CD4-positive, alpha-beta T cell (primary cell): ENCODE data around the gene CAPN9. TPM values are rescaled to one million over a fixed set of nuclear protein-coding genes. Genes with fewer than 3 reads are reported as not detected.

Experiments
- ATAC-seq: fragments of 200-7000 bp; cut with Tn5 transposase; one replicate; pipeline ENCODE4 v1.10.0; 2022; ENCODE audit warnings: mild to moderate bottlenecking; ENCODE audit not compliant: poor library complexity
- CTCF ChIA-PET: fragments of 350-600 bp; sonication (Branson Sonifier 250); formaldehyde crosslinking; loops from one replicate; lab custom pipeline; 2021; ENCODE audit warnings: antibody characterized with exemption, inconsistent platforms; lab: Charles Lee
- POLR2A ChIA-PET: fragments of 350-600 bp; sonication (Branson Sonifier 250); formaldehyde crosslinking; loops from one replicate; lab custom pipeline; 2021; ENCODE audit warnings: antibody characterized with exemption, inconsistent platforms; lab: Charles Lee
- DNase-seq, 14 experiments: peaks; one replicate each; pipeline ENCODE4 v3.0.0-alpha.2; 2013 to 2020; ENCODE audit warnings: mixed read lengths in 2 of 14
- H3K27ac ChIP-seq, 2 donors: one replicate each; pipeline versions ENCODE4 v1.5.1 to v1.7.0; 2013; ENCODE audit warnings: low read length in 2 of 2, low read depth in 1 of 2, mild to moderate bottlenecking in 1 of 2
- H3K27me3 ChIP-seq, 2 experiments: 1 replicate in 1 of 2; 2 replicates in 1 of 2; pipeline versions ENCODE4 v1.6.1 to v1.7.0; 2013; ENCODE audit warnings: low read length in 2 of 2, control low read depth in 1 of 2, mild to moderate bottlenecking in 1 of 2, moderate library complexity in 1 of 2; ENCODE audit not compliant: insufficient read depth in 2 of 2, control insufficient read depth in 1 of 2
- H3K36me3 ChIP-seq: one replicate; pipeline ENCODE4 v1.6.1; 2013; ENCODE audit warnings: low read length, control low read depth; ENCODE audit not compliant: insufficient read depth
- H3K4me1 ChIP-seq: one replicate; pipeline ENCODE4 v1.6.1; 2013; ENCODE audit warnings: low read length, control low read depth; ENCODE audit not compliant: insufficient read depth
- H3K4me3 ChIP-seq: one replicate; pipeline ENCODE4 v1.5.1; 2013; ENCODE audit warnings: mild to moderate bottlenecking, low read length, moderate library complexity
- H3K9me3 ChIP-seq, 2 experiments: 1 replicate in 1 of 2; 2 replicates in 1 of 2; pipeline versions ENCODE4 v1.6.1 to v1.7.0; 2013; ENCODE audit warnings: low read length in 2 of 2, mild to moderate bottlenecking in 2 of 2, control low read depth in 1 of 2, moderate library complexity in 1 of 2; ENCODE audit not compliant: control insufficient read depth in 1 of 2, insufficient read depth in 1 of 2
- H3K27ac Mint-ChIP-seq: one replicate; pipeline ENCODE4 v1.8.0; 2020; ENCODE audit warnings: mixed read lengths
- H3K27me3 Mint-ChIP-seq: one replicate; pipeline ENCODE4 v1.8.0; 2021; ENCODE audit warnings: mixed read lengths
- H3K36me3 Mint-ChIP-seq: one replicate; pipeline ENCODE4 v1.8.0; 2021; ENCODE audit warnings: low read depth, mixed read lengths
- H3K4me1 Mint-ChIP-seq: one replicate; pipeline ENCODE4 v1.8.0; 2021; ENCODE audit warnings: low read depth, mixed read lengths
- H3K4me3 Mint-ChIP-seq: one replicate; pipeline ENCODE4 v1.8.0; 2020; ENCODE audit warnings: mild to moderate bottlenecking, mixed read lengths
- H3K9me3 Mint-ChIP-seq: one replicate; pipeline ENCODE4 v1.8.0; 2020; ENCODE audit warnings: mixed read lengths
- intact Hi-C, 2 experiments: fragments of 100-400 bp; cut with DNase I in 1 of 2; cut with micrococcal nuclease in 1 of 2; formaldehyde crosslinking; loops; one replicate each; pipeline versions ENCODE4 v1.15.1 to v1.9.0; 2023 to 2025; cut with DNase I, micrococcal nuclease
- total RNA-seq, 174 experiments: library from RNA in 2 of 174; stranded (reverse) in 2 of 174; gene quantifications; one replicate each; pipeline ENCODE4 v1.2.3 and lab custom pipeline; 2021 to 2026
- TF ChIP-seq, protein P1 (sequence below): fragments of 200-600 bp; IDR thresholded peaks from one replicate; pipeline ENCODE4 v1.8.0; 2022; ENCODE audit warnings: antibody characterized with exemption, mild to moderate bottlenecking

CAPN9 gene
- total RNA-seq, 2 experiments from 2014 or later: not detected

GRCh38 chr1:230808281-230808872, 61.2 kb downstream of the CAPN9 start:
- TF ChIP-seq, protein P1, sequence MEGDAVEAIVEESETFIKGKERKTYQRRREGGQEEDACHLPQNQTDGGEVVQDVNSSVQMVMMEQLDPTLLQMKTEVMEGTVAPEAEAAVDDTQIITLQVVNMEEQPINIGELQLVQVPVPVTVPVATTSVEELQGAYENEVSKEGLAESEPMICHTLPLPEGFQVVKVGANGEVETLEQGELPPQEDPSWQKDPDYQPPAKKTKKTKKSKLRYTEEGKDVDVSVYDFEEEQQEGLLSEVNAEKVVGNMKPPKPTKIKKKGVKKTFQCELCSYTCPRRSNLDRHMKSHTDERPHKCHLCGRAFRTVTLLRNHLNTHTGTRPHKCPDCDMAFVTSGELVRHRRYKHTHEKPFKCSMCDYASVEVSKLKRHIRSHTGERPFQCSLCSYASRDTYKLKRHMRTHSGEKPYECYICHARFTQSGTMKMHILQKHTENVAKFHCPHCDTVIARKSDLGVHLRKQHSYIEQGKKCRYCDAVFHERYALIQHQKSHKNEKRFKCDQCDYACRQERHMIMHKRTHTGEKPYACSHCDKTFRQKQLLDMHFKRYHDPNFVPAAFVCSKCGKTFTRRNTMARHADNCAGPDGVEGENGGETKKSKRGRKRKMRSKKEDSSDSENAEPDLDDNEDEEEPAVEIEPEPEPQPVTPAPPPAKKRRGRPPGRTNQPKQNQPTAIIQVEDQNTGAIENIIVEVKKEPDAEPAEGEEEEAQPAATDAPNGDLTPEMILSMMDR: no peak
- Histone ChIP-seq H3K27me3 (no peaks in the 10 kb centered on the region), H3K36me3 (no peaks in the 10 kb centered on the region), H3K4me3 (no peak overlapping the region), H3K9me3 (peaks cover 0 to 13% of the 10 kb centered on the region in 2 experiments), H3K27ac (no peak overlapping the region), H3K4me1 (no peaks in the 10 kb centered on the region)
- H3K9me3 Mint-ChIP-seq: peaks cover 15% of the 10 kb centered on the region
- ATAC-seq (no peak), DNase-seq (no peak)
- POLR2A ChIA-PET: no interaction called here
- no peaks in the 10 kb centered on the region for H3K4me1 Mint-ChIP-seq
- CTCF ChIA-PET: interaction anchor here (0.9 kb wide), 1 partner anchor 9 kb away, joined by 5 read pairs; no protein-coding TSS in a partner anchor
- H3K27ac Mint-ChIP-seq: no peak overlapping the region
- H3K4me3 Mint-ChIP-seq: no peak overlapping the region
- intact Hi-C loops: loop anchor here in 1 of 2 experiments (10.0 kb wide), 1 partner anchor 296 kb away; no protein-coding TSS in a partner anchor
- no peaks in the 10 kb centered on the region for H3K36me3 Mint-ChIP-seq
- peaks cover 10% of the 10 kb centered on the region for H3K27me3 Mint-ChIP-seq

GRCh38 chr1:230809256-230809990, 62.2 kb downstream of the CAPN9 start:
- TF ChIP-seq, protein P1: no peak
- no peak overlapping the region for H3K27ac ChIP-seq
- H3K27ac Mint-ChIP-seq: no peak overlapping the region
- no peak for DNase-seq
- peaks cover 10% of the 10 kb centered on the region for H3K27me3 Mint-ChIP-seq
- H3K9me3 ChIP-seq: peaks cover 0 to 14% of the 10 kb centered on the region in 2 experiments
- no peaks in the 10 kb centered on the region for H3K36me3 ChIP-seq
- H3K4me3 ChIP-seq: no peak overlapping the region
- H3K4me1 Mint-ChIP-seq: no peaks in the 10 kb centered on the region
- peaks cover 20% of the 10 kb centered on the region for H3K9me3 Mint-ChIP-seq
- no peaks in the 10 kb centered on the region for H3K4me1 ChIP-seq
- intact Hi-C loops: loop anchor here in 1 of 2 experiments (10.0 kb wide), 1 partner anchor 295 kb away; no protein-coding TSS in a partner anchor
- H3K36me3 Mint-ChIP-seq: no peaks in the 10 kb centered on the region
- POLR2A ChIA-PET: no interaction called here
- no peak for ATAC-seq
- no peak overlapping the region for H3K4me3 Mint-ChIP-seq
- CTCF ChIA-PET: interaction anchor here (0.9 kb wide), 1 partner anchor 8 kb away, joined by 5 read pairs; no protein-coding TSS in a partner anchor
- H3K27me3 ChIP-seq: no peaks in the 10 kb centered on the region

- H3K4me1 ChIP-seq: no peaks in the 10 kb centered on the region
- Mint-ChIP-seq H3K27me3 (peaks cover 37% of the 10 kb centered on the region), H3K4me3 (no peak overlapping the region), H3K27ac (no peak overlapping the region), H3K36me3 (no peaks in the 10 kb centered on the region), H3K4me1 (no peaks in the 10 kb centered on the region), H3K9me3 (peaks cover 18% of the 10 kb centered on the region)
- H3K27ac ChIP-seq: no peak overlapping the region
- intact Hi-C loops: no loop called here
- H3K27me3 ChIP-seq: no peaks in the 10 kb centered on the region
- DNase-seq (no peak), ATAC-seq (no peak)
- H3K9me3 ChIP-seq: peaks cover 0 to 14% of the 10 kb centered on the region in 2 experiments
- no peak overlapping the region for H3K4me3 ChIP-seq
- H3K36me3 ChIP-seq: no peaks in the 10 kb centered on the region
- CTCF ChIA-PET: no interaction called here
- TF ChIP-seq, protein P1: no peak
- POLR2A ChIA-PET: no interaction called here
These were observed 65.4 kb downstream of the CAPN9 start for GRCh38 chr1:230812568-230812967.
